ENCODE measurements around the gene LRIT2.

The LRIT2 gene

DNA sequence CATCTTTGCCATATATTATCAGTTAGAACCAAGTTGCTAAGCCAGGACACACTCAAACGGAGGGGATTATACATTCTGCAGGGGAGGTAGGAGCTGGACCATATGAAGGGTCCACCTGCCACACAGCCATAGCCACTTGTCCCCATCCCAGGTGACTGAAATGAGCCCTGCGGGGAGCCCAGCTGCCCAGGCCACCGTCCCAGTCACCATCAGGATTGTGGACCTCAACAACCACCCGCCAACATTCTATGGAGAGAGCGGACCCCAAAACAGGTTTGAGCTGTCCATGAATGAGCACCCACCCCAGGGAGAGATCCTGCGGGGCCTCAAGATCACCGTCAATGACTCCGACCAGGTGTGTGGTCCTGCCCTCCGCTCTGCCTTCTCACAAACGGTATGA is 17.3 kb downstream of the LRIT2 start:
- in situ Hi-C loops (cut with MboI; ENCODE audit: low sequenced_read_pairs), result loop anchor here (10.0 kb wide), 1 partner anchor 63 kb away; no protein-coding TSS in a partner anchor

DNA sequence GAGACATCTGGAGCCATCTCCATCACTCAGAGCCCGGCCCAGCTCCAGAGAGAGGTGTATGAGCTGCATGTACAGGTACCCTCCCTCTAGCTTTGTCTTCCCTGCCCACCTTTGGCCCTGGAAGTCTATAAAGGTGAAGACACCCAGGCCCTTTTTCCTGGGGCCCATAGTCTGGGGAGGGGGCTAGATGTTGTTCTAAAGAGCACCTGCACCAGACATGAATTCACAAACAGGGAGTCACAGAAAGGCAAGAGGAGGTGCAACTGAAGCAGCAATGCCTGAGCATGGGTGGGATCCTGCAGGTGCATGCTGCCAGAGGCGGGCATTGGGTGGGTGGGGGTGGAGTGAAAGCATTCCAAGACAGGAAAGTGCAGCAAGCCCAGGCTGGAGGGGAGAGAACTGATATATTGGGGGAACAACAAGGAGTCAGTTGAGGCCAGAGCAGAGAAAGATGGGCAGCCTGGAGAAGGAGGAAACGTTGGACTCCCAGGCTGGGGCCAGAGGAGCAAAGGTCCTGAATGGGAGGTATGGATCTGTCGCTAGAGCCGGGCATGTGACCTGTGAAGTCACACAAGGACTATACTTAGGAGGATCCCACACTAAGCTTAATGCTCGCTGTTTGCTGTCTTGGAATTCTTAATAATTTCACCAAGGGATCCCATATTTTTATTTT is 19.4 kb downstream of the LRIT2 start:
- in situ Hi-C loops (cut with MboI; ENCODE audit: low sequenced_read_pairs), result loop anchor here (10.0 kb wide), 1 partner anchor 61 kb away; no protein-coding TSS in a partner anchor

DNA sequence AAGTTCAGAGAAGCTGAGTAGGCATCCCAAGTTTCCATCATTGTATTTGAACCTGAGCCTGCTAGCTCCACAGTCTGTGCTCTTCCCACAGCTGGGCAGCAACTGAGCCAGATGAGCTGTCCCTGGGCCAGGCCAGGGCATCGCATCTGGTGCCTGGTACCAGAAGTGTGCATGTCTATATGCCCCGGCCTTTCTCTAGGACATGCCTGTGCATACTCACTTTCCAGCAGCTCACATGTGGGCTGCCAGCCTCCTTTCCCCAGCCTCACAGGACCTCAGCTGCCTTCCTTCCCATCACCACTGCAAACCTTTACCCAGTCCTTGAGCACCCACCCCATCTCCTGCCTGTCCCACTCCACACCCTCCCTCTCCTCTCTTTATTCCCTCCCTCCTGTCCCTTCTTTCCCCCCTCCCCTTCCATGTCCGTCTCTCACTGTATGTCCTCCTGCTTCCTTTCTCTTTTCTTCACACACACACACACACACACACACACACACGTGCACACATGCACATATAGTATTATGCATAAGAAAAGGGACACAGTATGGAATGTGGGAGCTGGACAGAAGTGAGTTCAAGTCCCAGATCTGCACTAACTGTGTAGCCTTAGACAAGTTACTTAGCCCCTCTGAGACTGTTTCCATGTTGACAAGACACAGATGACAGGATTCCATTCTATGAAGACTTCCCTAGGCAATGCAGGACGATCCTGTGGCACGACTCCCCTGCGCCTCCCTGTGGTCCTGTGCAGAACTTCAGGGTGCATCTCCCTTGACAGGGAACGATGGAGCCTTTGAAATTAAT is 20.1 kb downstream of the LRIT2 start:
- in situ Hi-C loops (cut with MboI; ENCODE audit: low sequenced_read_pairs), result loop anchor here (10.0 kb wide), 1 partner anchor 60 kb away; no protein-coding TSS in a partner anchor

DNA sequence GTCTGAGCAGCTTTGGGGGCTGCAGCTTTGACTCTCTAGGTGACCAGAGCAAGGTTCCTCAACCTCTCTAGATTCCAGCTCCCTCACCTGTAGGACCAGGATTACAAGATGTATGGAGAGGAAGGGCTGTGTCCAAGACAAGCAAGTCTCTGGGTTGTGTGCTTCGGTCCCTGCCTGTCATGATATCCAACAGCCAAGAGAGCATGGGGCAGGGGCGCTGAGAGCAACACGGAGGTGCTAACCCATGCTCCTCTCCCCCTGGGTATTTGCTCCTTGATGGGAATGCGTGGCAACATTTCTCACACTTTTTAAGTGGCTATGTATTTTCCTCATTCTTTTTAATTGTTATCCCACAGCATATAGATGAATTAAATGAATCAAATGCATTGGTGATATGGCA is 20.7 kb downstream of the LRIT2 start:
- in situ Hi-C loops (cut with MboI; ENCODE audit: low sequenced_read_pairs), result loop anchor here (10.0 kb wide), 1 partner anchor 60 kb away; no protein-coding TSS in a partner anchor

DNA sequence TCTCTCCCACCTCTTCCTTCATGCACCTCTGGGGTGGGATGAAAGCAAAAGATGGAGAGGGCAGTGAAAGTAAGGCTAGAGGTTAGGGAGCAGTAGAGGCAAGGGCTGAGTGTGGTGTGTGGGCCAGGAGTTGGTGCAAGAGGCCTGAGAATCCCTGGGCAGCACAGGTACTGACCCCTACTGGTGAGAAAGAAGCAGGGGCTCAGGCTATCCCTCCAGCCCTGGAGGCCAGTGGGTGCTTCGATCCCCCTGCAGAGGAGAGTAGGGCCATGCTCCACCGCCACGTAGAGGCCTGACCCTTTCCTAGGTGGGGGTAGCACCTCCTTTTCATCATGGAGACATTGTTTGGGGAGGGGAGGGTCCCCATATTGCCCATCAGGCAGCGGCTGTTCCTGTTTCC is 21.2 kb downstream of the LRIT2 start:
- in situ Hi-C loops (cut with MboI; ENCODE audit: low sequenced_read_pairs), result loop anchor here (10.0 kb wide), 1 partner anchor 59 kb away; no protein-coding TSS in a partner anchor

DNA sequence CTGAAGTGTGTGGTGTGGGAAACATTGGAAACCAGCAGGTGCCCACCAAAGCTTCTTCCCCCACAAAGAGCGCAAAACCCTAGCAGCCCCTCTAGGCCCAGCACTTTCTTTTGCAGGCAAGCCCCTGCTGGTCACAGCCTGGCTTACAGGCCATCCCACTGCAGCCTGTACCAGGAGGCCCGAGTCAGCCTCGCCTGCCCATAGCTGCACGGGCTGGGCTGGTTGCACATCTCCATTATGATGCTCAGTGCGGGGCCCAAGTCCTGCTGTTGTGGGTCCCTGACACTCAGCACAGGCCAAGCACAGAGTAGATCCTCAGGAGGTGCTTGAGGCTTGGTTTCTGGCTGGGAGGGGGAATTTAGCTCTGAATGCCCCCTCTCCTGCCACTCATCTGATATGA is 23.0 kb downstream of the LRIT2 start:
- in situ Hi-C loops (cut with MboI; ENCODE audit: low sequenced_read_pairs), result loop anchor here (10.0 kb wide), 1 partner anchor 58 kb away; no protein-coding TSS in a partner anchor

DNA sequence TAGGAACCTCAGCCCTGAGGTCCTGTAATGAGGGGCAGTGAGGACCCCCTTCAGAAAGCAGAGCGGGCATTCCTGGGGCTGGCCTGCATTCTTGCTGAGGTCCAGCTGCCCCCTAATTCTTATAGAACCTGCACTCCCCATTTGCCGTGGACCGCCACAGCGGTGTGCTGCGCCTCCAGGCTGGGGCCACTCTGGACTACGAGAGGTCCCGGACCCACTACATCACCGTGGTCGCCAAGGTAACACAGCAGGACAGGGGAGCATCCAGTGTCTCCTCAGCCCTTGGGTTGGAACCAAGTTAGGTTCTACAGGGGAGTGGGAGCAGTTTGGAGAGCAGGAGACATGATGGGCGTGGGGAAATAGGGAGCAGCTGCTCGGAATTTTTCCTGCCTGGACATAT is 23.7 kb downstream of the LRIT2 start:
- in situ Hi-C loops (cut with MboI; ENCODE audit: low sequenced_read_pairs), result loop anchor here (10.0 kb wide), 1 partner anchor 57 kb away; no protein-coding TSS in a partner anchor

DNA sequence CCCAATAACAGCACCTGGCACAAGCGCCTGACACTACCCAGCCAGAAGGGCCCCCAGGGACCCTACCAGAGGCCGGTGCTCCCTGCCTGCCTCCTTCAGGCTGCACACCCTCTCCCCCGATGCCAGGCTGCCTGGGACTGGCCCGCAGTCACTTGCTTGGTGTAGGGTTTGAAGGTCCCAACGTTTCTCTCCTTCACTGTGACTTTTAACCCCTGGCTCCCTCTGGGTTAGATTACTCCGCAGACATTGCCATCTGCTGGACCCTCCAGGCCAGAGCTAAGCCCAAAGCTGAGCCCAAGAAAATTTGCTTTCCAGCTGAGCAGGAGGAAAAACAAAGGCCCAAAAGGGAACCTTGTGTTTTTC is 24.1 kb downstream of the LRIT2 start:
- in situ Hi-C loops (cut with MboI; ENCODE audit: low sequenced_read_pairs), result loop anchor here (10.0 kb wide), 1 partner anchor 56 kb away; no protein-coding TSS in a partner anchor

DNA sequence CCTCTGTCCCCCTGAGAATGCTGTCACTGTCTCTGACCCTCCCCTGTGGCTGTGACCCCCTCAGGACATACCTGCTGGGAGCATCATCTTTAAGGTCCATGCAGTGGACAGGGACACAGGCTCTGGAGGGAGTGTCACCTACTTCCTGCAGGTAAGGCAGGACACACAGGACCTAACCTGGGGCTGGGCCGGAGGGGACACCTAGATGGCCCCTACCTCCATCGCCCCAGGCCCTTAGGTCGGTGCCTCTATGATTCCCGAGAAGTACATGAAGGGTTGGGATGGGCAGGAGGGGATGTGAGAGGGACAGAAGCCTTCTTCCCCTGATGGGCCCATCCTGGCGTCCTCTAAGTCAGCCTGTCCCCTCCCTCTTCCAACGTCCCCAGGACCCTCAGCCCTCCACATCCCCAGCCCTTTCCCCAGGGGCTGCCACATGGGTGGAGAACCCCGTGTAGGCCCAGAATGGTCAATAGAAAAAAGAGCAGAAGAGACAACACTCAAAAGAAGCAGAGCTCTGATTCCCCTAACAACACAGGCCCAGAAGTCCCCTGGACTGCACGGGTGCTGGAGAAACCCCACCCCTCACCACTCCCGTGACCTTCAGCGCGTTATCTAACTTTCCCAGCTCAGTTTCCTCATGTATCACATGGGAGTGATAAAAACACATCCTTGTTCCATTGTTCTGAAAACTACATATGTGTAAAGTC is 24.7 kb downstream of the LRIT2 start:
- in situ Hi-C loops (cut with MboI; ENCODE audit: low sequenced_read_pairs), result loop anchor here (10.0 kb wide), 1 partner anchor 56 kb away; no protein-coding TSS in a partner anchor

DNA sequence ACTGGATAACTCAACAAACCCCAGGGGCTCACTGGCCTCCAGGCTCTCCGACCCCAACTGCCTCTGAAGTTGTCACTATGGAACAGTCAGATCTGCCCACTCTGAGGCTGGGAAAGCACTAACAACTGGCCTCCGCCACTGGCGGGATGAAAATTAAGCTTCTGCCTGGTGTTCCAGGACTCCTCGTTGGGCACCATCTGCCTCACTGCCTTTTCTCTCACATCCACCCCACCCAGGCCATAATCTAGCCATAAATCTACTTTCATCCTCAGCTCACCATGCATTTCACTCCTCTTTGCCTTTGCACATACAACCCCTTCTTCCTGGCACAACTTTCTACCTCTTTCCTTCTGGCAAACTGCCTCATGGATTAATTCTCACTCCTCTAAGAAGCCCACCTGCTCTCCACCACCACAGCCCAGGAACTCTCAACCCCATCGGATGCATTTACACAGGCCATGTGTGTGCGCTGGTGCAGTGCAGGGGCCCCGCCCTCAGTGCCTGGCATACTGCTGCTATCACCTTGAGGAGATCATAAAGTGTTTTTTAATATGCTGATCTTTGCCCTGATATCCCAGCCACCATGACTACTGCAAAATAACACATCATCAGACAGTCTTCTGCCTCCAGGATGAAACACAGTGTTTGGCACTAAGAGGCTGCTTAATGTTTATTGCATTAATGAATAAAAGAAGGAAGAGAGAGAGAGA is 27.0 kb downstream of the LRIT2 start:
- in situ Hi-C loops (cut with MboI; ENCODE audit: low sequenced_read_pairs), result no loop called here

DNA sequence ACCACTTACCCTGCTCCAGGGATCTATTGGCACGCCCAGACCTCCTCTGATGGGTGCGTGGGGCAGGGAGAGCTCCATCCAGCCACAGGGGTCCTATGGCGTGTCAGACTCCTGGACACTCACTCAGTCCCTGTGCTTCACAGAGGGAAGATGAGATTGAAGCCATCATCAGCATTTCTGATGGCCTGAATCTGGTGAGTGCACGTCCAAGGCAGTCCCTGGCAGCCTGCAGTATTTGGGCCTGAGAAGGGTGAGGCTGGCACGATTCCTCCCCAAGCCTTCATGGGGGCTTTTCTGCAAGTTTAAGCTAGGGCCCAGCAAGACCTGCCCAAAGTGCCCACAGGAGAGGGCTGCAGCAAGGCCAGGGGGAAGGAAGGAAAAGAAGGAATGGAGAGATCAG is 27.7 kb downstream of the LRIT2 start:
- in situ Hi-C loops (cut with MboI; ENCODE audit: low sequenced_read_pairs), result no loop called here

DNA sequence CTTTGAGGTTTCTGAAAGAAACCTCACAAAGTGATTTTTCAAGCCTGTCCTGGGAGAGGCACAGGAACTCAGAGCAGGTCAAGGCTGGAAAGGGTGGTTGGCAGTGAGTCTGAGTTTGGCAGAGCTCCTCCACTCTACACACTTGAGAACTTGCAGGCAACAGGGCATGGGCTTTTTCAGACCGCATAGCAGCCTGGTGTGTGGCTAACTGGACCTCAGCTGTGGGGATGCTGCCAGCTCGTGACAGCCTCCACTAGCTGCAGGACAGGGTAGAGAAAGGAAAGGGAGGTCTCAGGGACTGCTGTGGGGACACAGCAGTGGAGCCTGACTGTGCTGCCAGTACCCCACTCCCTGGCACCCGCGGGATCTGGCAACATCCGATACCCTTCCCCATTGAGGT is 28.4 kb downstream of the LRIT2 start:
- in situ Hi-C loops (cut with MboI; ENCODE audit: low sequenced_read_pairs), result no loop called here

DNA sequence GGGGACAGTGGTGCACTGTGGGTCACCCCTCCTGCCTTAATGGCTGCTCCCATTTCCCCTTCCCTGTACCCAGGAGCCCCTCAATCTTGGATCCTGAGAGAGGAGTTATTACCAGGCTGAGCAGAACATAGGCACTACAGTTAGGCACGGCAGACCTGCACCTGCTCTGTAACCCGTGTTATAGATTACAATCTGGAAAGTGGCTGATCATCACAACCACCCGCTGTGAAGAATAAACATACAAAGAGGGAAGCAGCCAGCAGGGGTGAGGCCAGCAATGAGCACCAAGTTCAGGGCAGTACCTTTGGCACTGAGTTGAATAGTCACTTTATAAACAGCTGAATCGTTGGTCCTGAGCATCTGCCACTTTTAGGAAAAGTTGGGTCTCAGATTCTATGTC is 29.3 kb downstream of the LRIT2 start:
- in situ Hi-C loops (cut with MboI; ENCODE audit: low sequenced_read_pairs), result no loop called here

DNA sequence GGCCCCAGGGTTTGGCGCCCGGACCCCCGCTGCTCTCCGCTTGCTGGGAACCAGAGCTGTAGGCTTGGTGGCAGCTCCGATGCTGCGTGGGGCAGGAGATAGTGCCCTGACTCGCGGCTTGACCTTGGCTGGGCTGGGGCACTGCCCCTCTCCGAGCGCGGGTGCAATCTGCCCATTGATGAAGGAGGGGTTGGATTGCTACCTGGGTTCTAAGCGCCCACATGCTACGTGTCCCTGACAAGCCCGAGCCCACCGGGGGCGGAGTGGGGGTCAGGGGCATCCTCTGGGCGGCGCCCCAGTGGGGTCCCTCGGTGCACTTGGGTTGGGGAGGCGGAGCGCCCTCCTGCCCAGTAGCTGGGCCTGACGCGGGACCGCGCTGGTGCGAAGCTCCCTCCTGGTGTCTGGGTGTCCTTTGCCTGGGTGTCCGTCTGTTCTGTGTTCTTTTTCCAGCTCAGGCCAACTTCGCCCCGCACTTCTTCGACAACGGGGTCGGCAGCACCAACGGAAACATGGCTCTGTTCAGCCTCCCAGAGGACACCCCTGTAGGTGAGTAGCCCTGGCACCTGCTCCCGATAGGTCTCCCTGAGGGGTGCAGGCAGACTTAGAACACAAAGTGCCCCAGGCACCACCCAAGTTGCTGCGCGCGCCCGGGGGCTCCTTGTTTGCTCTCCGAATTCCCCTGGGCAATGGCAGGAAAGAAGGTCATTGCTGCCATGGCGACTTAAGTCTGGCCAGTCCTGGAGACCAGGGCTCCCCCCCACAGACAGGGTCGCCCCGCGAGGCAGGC is 30.1 kb downstream of the LRIT2 start:
- in situ Hi-C loops (cut with MboI; ENCODE audit: low sequenced_read_pairs), result no loop called here

DNA sequence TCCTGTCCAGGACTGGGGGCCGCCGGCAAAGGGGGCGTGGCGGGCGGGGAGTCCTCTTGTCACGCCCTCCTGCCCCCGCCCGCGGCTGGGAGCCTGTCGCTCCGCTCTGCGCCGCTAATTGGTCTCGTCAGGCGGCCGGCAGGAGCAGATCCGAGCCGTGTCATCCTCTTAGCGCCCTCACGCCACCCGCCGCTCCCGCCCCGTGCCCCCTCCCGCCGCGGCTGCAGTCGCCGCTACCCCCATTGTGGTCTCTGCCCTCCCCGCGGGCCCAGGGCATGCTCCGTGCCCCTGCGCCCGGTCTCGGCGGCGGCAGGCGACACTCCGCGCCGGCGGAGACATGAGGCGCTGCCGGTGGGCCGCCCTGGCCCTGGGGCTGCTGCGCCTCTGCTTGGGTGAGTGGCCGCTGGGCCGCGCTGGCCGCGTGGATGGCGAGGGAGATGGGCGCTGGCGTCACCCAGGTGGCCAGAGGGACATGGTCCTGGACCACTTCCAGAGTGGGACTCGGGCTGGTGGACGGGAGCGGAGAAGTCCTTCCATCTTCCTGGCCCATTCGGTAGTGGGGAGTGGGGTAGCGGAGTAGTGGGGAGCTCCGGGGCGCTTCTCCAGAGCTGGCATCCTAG is 30.8 kb downstream of the LRIT2 start, which contains the start of gene CDHR1:
Gene CDHR1, plus strand, starts transcription at position 114 of the 620 bp plus-strand sequence. Its CDS starts 224 bp downstream, at position 338.
- in situ Hi-C loops (cut with MboI; ENCODE audit: low sequenced_read_pairs), result no loop called here

DNA sequence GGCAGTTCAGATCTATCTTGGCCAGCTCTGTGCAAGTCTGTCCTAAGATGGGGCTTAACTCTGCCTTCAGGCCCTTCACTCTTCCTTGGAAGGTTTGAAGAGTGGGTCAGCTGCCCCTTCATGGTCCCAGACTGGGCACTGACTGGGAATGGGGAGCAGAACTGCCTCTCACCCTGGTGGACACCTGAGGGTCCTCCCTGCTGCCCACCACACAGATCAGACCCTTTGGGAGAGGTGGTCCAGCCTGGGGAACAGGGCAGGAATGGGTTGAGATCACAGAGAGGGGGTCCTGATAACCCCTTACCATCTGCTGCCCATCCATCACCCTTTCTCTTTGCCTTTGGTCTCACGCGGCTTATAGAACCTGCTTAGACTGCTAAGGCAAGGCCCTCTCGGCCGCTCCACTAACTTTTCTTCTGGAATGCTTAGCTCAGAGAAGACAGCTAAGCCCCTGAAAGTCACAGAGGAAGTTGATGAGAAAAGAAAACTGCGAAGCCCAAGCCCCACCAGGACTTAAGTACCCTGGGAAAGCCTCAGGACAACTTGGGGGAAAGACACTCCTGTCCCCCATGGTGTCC is 31.4 kb downstream of the LRIT2 start:
- in situ Hi-C loops (cut with MboI; ENCODE audit: low sequenced_read_pairs), result no loop called here

DNA sequence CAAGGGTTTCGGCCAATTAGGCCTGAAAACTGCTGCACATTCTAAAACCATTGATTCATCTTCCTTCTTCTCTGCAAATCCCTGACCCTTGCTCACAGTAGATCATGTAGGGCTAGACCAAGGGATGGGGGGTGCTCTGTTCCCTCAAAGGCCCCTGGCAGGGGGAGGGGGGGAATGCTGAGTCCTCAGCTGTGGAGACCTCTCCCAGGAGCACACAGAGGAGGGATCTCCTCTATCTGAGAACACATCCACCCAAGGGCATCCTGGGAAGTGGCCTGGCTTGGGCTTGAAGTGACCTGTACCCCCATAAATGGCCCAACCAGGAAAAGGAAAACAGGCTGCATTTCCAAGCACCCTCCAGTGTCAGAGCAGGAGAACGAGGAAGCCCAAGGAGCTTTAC is 32.0 kb downstream of the LRIT2 start:
- in situ Hi-C loops (cut with MboI; ENCODE audit: low sequenced_read_pairs), result no loop called here

DNA sequence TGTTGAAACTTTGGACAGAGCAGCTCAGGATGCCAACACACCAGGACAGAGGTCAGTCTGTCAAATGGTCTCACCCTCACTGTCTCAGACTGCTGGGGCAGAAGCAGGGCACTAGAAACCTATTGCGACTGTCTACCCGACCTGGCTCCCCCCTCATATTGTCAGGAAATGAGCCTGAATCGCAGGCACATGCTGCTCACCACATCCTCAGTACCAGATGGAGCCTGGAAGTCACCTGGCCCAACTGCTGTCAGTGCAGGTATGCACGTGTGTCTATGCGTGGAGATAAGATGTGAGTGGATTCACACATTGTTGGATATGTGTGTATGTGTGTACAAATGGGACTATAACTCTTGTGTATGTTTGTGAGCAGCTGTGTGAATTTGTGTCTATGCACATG is 34.2 kb downstream of the LRIT2 start:
- in situ Hi-C loops (cut with MboI; ENCODE audit: low sequenced_read_pairs), result no loop called here

DNA sequence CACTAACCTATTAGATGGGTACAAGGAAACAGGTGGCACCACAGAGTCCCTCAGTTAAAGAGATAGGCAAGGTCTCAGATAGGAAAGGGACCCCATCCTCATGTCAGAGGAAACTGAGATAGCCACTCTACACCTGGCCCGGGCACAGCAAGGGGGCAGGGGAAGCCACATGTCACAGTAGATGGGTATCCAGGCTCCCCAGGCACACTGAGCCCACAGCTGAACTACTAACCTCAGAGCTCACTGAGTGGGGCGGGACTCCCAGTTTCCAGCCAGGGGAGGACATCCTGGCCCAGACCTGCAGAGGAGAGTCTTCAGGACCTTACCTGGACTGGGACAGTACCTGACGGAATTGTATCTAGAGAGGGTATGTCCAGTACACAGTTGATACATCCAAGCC is 34.7 kb downstream of the LRIT2 start:
- in situ Hi-C loops (cut with MboI; ENCODE audit: low sequenced_read_pairs), result no loop called here

Data from HL-60/S4 (cell line).